ENCODE results near the gene GSTA4. TPM values are rescaled to one million over a fixed set of nuclear protein-coding genes. Genes with fewer than 3 reads are reported as not detected.
A peak's percentile ranks its signal among the peaks of the same experiment; 100 is the strongest.

GSTA4 gene
- total and polyA plus RNA-seq, 7 donors: 4.8 to 20.1 (median 12.8) TPM

DNA sequence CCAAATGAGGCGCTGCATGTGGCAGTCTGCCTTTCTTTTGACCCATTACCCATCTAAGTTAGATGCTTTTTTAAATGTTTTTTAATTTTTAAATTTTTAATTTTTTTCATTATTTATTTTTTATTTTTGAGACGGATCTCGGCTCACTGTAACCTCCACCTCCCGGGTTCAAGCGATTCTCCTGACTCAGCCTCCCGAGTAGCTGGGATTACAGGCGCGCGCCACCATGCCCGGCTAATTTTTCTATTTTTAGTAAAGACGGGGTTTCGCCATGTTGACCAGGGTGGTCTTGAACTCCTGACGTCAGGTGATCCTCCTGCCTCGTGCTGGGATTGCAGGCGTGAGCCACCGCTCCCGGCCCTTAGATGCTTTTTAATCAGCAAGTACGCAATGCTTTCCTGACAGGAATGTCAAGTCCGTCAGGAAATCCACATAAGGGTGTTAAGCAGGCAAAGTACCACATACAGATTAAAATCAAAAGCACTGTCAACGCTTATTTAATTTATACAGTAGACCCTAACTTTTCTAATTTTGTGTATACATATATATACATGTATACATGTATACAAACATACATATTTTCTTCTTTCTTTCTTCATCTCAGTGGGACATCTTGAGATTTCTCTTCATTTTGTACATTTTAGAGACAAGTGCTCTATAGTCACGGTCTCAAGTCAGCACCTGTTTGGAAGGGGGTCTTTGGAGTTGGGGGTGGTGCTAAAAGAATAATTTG is 995 bp upstream of the GSTA4 start:
- Histone ChIP-seq H3K4me1 (peaks cover 19% of the 10 kb centered on the region), H3K27ac (peak overlapping the region; percentile 93), H3K4me3 (peak overlapping the region; percentile 49), H3K27me3 (ENCODE audit: insufficient read depth in 3 of 3, low read length in 2 of 3) (no peaks in the 10 kb centered on the region), H3K36me3 (ENCODE audit: insufficient read depth in 1 of 2, low read depth in 1 of 2) (peaks cover 0 to 4% of the 10 kb centered on the region in 2 donors), H3K9me3 (no peaks in the 10 kb centered on the region)
- intact Hi-C loops (cut with DNase I): loop anchor here (5.0 to 10.0 kb wide), 5 partner anchors 41 to 841 kb away; no protein-coding TSS in a partner anchor
- ATAC-seq: peak; percentile 0 to 18 (median 8)
- peak; percentile 46 to 52 for DNase-seq
- 10 to 18% (median 12%) methylated on average over 21 of the region's 21 CpGs for WGBS, 3 donors
- TF ChIP-seq, protein P1, sequence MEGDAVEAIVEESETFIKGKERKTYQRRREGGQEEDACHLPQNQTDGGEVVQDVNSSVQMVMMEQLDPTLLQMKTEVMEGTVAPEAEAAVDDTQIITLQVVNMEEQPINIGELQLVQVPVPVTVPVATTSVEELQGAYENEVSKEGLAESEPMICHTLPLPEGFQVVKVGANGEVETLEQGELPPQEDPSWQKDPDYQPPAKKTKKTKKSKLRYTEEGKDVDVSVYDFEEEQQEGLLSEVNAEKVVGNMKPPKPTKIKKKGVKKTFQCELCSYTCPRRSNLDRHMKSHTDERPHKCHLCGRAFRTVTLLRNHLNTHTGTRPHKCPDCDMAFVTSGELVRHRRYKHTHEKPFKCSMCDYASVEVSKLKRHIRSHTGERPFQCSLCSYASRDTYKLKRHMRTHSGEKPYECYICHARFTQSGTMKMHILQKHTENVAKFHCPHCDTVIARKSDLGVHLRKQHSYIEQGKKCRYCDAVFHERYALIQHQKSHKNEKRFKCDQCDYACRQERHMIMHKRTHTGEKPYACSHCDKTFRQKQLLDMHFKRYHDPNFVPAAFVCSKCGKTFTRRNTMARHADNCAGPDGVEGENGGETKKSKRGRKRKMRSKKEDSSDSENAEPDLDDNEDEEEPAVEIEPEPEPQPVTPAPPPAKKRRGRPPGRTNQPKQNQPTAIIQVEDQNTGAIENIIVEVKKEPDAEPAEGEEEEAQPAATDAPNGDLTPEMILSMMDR (IDR thresholded peaks at IDR 0.05): no peak

DNA sequence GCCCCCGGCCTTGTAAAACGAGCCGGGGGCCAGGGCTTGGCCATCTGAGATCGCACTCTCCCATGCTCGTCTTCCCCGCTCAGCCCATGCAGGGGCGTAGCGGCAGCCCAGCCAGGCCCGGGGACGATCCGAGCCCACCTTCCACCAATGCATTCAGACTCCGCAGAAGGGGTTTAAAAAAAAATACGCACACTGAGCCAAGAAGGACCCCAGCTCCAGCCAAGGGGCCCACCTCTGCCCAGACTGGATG is 320 bp downstream of the GSTA4 start:
- H3K27ac ChIP-seq: peak overlapping the region; percentile 93
- TF ChIP-seq, protein P1 (IDR thresholded peaks at IDR 0.05): no peak
- peak; percentile 35 to 68 for DNase-seq
- peak overlapping the region; percentile 92 for H3K4me3 ChIP-seq
- intact Hi-C loops (cut with DNase I): loop anchor here (5.0 to 10.0 kb wide), 5 partner anchors 43 to 840 kb away; no protein-coding TSS in a partner anchor
- H3K4me1 ChIP-seq: peaks cover 19% of the 10 kb centered on the region
- H3K36me3 ChIP-seq (ENCODE audit: insufficient read depth in 1 of 2, low read depth in 1 of 2): peaks cover 0 to 4% of the 10 kb centered on the region in 2 donors
- 0 to 1% (median 1%) methylated on average over 13 of the region's 13 CpGs for WGBS, 3 donors
- peak; percentile 26 to 42 (median 26) for ATAC-seq
- H3K9me3 ChIP-seq: no peaks in the 10 kb centered on the region
- H3K27me3 ChIP-seq (ENCODE audit: insufficient read depth in 3 of 3, low read length in 2 of 3): no peaks in the 10 kb centered on the region

GRCh38 chr6:52994031-52994838 is 849 bp downstream of the GSTA4 start:
- intact Hi-C loops (cut with DNase I): loop anchor here in 1 of 2 donors (10.0 kb wide), 3 partner anchors 491 to 839 kb away; no protein-coding TSS in a partner anchor
- DNase-seq: peak in 1 of 2 donors; percentile 53
- H3K4me1 ChIP-seq: peaks cover 19% of the 10 kb centered on the region
- 5 to 6% (median 5%) methylated on average over 32 of the region's 32 CpGs for WGBS, 3 donors
- H3K9me3 ChIP-seq: no peaks in the 10 kb centered on the region
- TF ChIP-seq, protein P1 (IDR thresholded peaks at IDR 0.05): no peak
- H3K36me3 ChIP-seq (ENCODE audit: insufficient read depth in 1 of 2, low read depth in 1 of 2): peaks cover 0 to 8% of the 10 kb centered on the region in 2 donors
- H3K27me3 ChIP-seq (ENCODE audit: insufficient read depth in 3 of 3, low read length in 2 of 3): no peaks in the 10 kb centered on the region
- peak overlapping the region; percentile 92 for H3K4me3 ChIP-seq
- ATAC-seq: peak in 1 of 4 donors; percentile 23
- peak overlapping the region; percentile 93 for H3K27ac ChIP-seq

DNA sequence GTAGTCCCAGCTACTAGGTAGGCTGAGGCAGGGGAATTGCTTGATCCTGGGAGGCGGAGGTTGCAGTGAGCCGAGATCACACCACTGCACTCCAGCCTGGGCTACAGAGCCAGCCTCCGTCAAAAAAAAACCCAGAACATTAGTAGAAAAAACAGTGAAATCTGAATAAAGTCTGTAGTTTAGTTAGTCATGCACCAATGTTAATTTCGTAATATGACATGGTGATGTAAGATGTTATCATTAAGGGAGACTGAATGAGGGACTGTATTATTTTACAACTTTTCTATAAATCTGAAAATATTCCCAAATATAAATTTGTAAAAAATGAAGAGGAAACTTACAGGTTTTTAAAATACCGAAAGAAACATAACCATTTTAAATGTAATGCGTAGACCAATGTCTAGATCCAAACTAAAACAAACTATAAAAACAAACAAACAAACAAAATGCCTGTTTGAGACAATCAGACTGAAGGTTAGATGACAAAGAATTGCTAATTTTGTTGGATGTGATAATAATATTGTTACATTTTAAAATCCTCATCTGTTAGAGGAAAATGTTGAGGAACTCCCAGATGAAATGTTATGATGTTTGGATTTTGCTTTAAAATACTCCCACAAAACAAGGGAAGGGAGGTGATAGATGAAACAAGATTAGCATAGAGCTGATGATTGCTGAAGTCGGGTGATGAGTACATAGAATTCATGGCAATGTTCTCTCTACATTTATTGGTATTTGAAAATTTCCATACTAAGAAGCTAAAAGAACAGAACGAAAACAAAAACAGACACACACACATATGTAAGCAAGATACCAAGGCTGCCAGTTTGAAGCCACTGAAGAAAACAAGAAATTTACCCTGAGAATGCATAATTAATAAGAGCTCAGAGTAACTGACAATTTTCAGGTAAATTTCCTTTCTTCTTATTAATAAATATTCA is 1.8 kb downstream of the GSTA4 start:
- H3K4me3 ChIP-seq: peak overlapping the region; percentile 92
- H3K4me1 ChIP-seq: peaks cover 19% of the 10 kb centered on the region
- peaks cover 0 to 9% of the 10 kb centered on the region in 2 donors for H3K36me3 ChIP-seq (ENCODE audit: insufficient read depth in 1 of 2, low read depth in 1 of 2)
- TF ChIP-seq, protein P1 (IDR thresholded peaks at IDR 0.05): no peak
- H3K27me3 ChIP-seq (ENCODE audit: insufficient read depth in 3 of 3, low read length in 2 of 3): no peaks in the 10 kb centered on the region
- peak overlapping the region; percentile 93 for H3K27ac ChIP-seq
- ATAC-seq (no peak), DNase-seq (no peak)
- intact Hi-C loops (cut with DNase I): loop anchor here in 1 of 2 donors (10.0 kb wide), 3 partner anchors 492 to 838 kb away; no protein-coding TSS in a partner anchor
- WGBS, 3 donors: 55 to 70% (median 59%) methylated on average over 8 of the region's 8 CpGs
- no peaks in the 10 kb centered on the region for H3K9me3 ChIP-seq

All from psoas muscle (tissue), 8 donors.